C4-2B (cell line): ENCODE measurements around the gene EVA1B.

Experiments used
- H3K27ac ChIP-seq: fragments of 450-650 bp; 2 replicates; pipeline ENCODE4 v1.5.1; 2017
- CTCF ChIP-seq: fragments of 450-650 bp; conservative IDR thresholded peaks from 2 replicates; pipeline ENCODE4 v1.5.1; 2017; ENCODE audit warnings: mild to moderate bottlenecking
- ZFX ChIP-seq: fragments of 450-650 bp; IDR thresholded peaks from 2 replicates; pipeline ENCODE4 v1.6.1; 2017

The EVA1B gene

GRCh38 chr1:36306902-36307456, 16.5 kb downstream of the EVA1B start:
- peak overlapping the region; percentile 70 for H3K27ac ChIP-seq
- TF ChIP-seq CTCF (no peak), ZFX (no peak)

- H3K27ac ChIP-seq, result peak within 1 kb of the TSS; percentile 70
- TF ChIP-seq ZFX (peak; percentile 47; the same call in 1 of the 2 replicates), CTCF (no peak)
Measured at GRCh38 chr1:36306210-36306901, 17.1 kb downstream of the EVA1B start, which contains the start of gene SH3D21. SH3D21 (plus strand) TSS chr1:36306368; CDS start chr1:36306421, 53 bp downstream.

- H3K27ac ChIP-seq, result peak overlapping the region; percentile 70
- TF ChIP-seq CTCF (no peak), ZFX (no peak)
Measured at GRCh38 chr1:36305915-36306209, 17.6 kb downstream of the EVA1B start.

GRCh38 chr1:36304970-36305914, 18.2 kb downstream of the EVA1B start:
- TF ChIP-seq CTCF (no peak), ZFX (no peak)
- H3K27ac ChIP-seq, result peak overlapping the region; percentile 70

- TF ChIP-seq ZFX (no peak), CTCF (no peak)
- H3K27ac ChIP-seq, result no peak overlapping the region
Measured at GRCh38 chr1:36304521-36304920, 18.9 kb downstream of the EVA1B start.

- no peak overlapping the region for H3K27ac ChIP-seq
- TF ChIP-seq ZFX, result no peak
- TF ChIP-seq CTCF, result no peak
Measured at GRCh38 chr1:36303650-36304360, 19.6 kb downstream of the EVA1B start.
